HG03520 (cell line): Measurements from ENCODE around the gene RARB.

Experiments
- ATAC-seq: cut with Tn5 transposase; IDR thresholded peaks from one replicate; pipeline ENCODE4 v1.9.1; 2021; ENCODE audit warnings: mild to moderate bottlenecking, moderate library complexity; ENCODE audit not compliant: unreplicated experiment

Gene RARB

DNA sequence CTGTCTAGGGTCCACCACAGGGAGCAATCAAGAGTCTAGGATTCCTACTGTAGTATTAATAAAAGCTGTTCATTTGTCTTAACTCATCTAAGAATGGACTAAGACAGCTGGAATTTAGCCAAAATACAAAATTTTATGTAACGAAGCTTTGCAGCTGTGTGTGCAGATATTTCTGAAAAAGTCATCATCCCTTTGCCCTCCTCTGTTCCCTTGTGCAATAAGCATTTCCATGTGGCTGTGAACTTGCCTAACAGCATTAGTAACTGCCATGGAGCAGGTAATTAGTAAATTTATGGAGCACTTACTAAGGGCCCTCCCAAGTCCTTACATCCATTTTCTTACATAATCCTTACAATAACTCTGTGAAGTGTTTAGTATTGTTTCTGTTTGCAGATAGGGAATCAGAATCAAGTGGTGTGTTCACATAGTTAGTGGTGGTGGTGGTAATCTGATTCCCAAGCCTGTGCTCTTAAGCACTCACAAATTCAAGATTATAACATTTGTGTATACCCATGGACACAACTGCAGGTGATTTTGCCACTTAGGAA lies 114.5 kb downstream of the RARB start:
- ATAC-seq, result no peak

DNA sequence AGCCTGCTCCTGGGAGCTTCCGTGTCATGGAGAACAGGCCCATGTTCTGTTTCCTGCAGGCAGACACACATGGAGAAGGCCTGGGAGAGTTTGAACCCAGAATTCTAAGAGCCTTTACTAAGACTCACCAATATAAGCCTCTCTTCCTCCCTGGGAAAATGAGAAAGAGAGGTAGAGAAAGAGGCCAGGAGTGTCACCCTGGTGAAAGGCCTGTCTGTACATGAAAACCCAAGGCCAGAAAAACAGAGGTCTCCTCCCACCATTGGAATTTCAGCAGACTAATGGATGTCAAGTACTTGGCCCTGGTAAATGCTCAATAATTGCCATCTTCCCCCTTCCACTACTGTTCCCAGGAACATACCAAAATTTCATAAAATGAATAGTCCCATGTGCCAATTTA lies 119.0 kb downstream of the RARB start:
- no peak for ATAC-seq

DNA sequence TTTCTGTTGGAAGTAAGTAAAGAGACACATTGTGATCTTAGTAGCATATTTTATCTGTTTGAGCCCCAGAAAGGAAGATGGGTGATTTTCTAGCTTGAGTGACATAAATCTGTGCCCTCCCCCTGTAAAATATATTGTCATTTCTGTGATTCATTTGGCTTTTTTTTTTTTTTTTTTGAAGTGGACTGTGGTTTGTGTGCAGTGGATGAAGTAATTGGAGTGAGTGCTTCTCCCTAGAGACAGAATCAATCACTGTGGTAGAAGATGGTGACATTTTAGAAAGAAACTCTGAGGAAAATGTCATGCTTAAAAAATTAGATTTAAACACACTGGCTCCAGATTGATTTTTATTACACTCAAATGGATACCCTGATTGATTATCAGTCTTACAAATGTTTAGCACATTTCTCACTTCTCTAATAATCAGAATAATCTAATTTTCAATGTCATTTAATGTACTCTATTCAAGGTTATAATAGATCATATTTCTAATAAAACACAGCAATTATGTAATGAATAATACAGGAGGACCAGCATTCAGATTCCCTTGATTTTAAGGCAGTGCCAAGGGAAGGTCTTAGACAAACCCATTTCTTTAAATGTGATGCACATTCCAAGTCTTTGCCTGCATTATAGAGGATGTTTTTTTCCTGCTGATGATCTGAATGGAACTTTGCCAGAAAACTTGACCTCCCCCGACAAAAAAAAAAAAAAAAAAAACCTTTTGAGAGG lies 120.0 kb downstream of the RARB start:
- no peak for ATAC-seq

DNA sequence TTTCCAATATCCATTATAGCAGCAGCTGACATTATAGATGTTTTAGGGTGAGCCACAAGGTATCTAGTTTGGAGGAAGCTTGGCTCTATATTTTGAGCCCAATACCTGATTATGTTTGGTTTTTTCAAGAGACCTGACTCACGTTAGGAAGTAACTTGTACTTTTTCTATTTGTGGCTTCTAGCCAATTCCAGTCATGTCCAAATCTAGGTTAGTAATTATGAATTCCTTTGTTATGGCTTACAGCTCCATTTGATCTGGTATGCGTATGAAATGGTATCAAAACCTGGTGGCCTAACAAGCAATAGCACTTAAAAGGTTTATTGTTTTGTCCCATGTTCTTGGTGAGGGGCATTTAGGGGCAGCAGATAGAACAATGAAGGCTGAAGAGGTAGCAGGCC lies 120.8 kb downstream of the RARB start:
- ATAC-seq, result no peak

DNA sequence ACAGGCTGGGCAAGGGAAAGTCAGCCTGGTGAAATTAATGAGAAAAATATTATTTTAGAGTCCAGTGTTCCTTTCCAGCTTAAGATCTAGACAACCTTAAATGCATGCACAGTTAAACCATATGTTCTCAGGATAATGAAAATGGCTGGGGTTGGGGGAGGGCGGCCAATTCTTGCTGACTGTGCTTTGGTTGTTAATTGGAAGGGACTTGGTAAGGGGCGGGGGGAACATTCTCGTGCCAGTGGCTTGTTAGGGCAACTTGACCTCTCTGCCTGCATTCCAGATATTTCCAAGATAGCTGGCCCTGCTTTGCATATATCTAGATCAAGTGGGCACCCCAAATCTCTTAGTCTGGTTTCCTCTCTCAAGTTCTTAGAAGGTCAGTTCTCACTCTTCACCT lies 124.2 kb downstream of the RARB start:
- ATAC-seq, result no peak

DNA sequence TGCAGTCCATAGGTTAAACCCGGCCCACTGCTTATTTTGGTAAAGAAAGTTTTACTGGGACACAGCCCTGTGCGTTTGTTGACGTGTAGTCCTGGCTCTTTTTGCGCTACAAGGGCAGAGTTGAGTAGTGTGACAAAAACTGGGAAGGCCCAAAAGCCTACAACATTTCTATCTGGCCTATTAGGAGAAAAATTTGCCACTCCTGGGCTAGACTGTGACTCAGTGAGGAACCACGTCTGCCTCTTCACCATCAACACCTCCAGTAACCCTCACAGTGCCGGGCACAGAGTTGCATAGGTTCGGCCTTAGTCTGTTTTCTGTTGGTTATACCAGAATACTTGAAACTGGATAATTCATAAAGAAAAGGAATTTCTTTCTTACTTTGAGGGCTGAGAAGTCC lies 126.3 kb downstream of the RARB start:
- ATAC-seq, result no peak

DNA sequence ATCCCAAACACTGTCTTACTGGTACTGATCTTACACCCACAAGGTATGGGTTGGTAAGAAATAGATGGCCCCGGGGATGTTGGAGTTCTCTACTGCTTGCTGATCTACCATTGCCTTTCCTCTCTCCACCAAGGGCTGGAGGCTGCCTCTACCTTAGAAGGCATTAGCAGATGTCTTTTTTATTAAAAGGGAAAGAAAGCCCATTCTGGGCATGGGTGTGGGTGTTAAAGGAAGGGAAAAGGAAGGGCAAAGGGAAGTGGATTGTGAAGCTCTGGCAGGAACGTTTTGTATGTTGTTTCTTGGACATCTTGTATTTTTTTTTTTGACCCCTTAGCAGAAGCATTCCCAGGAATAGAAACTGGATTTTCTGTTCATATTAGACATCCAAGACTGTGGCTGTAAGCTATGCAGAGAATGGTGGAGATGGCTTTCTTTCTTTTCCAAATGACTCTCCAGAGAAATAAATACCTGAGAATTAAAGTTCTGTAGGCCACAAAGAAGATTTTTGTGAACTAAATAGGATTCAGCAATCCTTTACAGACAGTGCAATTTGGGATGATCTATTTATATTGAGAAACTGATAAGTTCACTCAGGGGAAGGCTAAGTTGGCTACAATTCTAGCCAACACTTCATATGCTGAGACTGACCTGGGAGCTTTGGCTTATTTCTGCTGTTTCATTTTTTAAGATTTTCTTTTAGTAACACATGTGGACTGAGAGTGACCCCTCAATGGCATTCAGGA lies 127.8 kb downstream of the RARB start:
- ATAC-seq, result no peak

DNA sequence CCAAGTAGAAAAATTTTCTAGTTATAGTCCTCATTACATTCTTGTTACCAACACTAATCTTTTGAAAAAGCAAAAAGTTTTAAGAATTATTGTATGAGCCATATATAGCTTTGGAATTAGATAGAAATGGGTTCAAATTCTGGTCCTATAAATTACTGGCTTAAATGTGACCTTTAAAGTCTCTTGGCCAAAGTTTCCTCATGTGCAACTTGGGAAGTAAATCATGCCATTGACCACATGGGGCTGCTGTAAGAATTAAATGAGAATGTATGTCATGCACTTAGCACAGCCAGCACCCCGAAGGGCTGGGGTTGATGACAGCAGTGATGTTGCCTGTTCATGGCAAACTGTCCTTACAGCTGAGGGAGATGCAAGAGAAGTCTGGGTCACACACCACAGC lies 128.4 kb downstream of the RARB start:
- ATAC-seq, result no peak

DNA sequence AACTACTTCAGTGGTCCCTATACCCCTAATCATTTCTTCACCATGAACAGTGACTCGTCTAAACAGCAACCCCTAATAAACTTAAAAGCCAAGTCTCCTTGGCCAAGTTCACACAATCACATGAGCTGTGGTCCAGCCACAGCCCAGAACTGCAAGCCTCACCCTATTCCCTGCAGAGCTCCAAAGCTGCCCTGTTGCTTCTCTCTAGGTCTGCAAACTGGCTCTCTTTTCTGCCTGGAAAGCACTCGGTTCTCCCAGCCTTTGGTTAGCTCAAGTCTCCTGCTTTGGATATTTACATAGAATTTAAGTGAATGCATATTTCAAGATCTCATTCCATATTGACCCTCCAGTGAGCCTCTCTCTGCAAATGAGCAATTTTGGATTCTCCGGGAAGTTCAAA lies 129.6 kb downstream of the RARB start:
- ATAC-seq, result no peak

DNA sequence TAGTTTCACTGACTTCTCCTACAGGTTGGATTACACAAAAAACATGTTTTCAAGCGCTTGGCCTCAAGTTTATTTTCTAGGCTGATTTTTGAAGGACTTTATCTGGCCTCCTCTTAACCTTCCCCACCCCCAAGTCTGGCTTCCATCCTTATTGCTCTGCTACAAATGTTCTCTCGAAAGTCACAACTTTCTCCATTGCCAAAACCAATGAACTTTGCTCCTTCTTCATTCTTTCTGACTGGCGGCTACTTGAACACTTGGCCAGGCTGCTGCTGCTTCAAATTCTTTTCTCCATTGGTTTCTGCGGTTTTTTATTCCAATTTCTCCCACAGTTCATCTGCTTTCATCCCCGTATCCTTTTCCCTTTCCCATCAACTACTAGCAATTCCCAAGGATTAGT lies 130.1 kb downstream of the RARB start:
- no peak for ATAC-seq

DNA sequence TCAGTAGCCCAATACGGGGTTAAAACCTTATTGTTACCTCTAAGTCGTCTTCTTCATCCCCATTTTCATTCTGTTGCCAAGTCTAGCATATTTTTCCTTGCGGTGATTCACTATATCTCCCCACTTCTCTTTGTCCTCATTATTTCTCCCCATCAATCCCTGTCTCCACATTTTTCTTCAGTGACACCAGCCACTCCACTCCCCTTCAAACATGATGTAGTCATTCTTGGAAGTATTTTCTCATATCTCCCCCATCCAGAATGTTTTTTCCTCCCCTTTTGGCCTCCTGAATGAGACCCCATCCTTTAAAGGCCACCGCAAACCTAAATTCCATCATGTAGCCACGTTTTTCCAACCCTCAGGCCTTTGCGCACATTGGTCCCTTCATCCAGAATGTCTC lies 130.7 kb downstream of the RARB start:
- ATAC-seq, result no peak

DNA sequence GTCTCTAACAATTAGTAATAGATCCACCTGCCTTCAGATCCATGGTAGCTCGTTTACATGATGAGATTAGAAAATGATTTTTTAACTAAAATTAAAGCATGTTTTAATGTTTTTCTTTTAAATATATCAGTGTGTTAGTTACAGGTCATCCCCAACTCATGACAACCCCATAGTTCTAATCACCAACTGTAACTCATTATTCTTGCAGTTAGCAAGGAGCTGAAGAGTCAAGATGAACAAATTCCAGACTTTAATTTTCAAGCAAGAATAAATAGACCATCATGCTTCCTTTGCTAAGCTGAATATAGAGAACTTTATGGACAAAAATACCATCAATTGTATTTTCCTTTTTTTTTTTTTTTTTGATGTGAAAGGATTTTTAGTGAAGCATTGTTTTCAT lies 135.5 kb downstream of the RARB start:
- ATAC-seq, result no peak

DNA sequence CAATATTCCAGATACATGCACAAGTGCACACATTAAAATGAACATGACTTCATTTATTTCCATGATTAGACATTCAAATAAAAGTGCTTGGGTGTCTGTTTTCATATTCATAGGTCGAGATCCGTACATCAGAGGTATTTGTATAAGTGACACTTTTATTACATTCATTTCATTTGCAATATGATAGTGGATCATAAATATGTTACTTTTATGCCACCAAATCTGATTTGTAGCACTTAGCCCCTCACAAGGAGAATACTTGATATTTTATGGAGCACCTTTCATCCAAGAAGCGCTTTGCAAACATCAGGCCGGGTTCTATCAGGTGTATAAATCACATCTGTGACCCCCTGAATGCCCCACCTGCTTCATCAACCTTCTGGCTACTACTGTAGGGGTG lies 136.0 kb downstream of the RARB start:
- no peak for ATAC-seq

DNA sequence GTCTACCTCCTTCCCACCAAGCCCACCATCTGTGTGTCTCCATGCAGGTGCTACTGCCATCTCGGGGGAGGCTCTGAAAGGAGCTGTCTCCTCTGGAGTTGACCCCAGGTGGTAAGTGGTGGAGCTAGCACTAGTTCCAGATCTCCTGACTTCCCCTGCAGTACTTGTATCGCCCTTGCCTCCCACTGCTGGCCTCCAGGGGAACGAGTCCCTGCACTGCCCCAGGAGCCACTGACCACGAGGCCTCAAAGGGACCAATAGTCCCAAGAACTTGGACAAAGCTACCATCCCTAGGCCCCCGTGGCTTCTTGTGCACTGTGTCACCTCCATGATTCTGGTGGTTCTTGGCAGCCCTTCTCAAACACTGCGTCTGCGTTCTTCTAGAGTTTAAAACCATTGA lies 137.7 kb downstream of the RARB start:
- no peak for ATAC-seq

DNA sequence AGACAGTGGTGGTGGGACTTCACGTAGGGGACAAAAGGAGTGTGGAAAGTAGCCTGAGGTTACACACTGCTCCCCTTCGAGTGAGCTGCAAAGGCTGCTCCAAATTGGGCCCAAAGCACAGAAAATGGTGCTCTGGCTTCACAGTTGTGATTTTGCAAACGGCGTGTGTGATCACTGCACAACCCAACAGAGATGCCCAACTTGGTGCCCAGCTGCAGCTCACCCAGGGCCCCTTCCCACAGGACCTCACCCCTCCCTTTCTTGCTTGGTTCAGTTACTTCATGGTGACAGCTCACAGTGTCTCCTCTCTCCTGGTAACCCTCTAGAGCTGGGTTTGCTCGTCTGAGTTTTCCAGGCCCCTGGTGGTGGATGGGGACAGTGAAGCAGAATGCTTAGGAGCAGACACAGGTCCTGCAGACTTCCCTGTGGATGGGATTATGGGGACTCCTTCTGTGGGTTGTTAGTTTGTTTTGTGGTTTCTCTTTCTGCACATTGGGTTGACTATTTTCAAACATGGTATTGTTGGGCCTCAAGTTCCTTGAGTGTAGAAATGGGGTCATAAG lies 138.4 kb downstream of the RARB start:
- no peak for ATAC-seq

DNA sequence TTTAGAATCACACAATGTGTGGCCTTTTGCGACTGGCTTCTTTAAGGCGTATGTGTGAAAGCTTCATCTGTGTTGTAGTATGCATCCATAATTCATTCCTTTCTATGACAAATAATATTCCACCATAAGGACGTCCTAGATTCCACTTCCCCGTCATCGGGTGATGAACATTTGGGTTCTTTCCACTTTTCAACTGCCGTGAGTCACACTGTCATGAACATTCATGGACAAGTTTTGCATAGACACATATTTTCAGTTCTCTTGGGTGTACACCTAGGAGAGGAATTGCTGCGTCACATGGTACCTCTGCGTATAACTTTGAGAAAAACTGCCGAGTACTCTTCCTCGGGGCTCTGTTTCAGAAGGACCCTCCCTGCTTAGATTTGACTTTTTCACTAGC lies 139.3 kb downstream of the RARB start:
- ATAC-seq, result no peak

DNA sequence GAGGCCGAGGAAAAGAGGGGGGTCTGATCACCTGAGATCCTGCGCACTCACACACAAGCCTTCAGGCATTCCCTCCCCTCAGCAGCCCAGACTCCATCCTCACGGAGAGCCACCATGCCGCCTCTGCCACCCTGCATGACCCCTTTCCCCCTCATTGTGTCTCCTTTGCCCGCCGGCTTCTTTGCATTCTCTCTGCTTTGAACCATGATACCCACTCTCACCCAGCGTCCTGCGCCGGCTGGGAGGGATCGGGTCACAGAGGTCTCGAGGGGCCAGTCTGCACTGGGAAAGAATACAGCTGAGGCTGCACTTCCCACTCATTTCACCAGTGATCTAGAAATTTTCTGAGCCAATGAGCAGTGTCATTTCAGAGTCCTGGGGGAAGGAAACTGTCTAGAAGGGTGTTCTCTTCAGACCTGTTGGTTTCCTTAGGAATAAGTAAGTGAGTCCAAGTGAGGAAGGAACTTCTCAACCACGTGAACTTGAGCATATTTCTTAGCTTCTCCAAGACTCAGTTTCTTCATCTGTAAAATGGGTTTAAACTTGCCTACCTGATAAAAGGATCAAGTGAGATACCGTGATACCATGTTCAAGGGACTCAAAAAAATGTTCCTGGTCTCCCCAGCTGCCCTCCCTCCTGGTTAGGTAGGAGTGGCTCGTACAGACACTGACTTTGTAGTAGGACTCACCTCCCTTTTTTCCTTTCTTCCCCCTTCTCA lies 139.9 kb downstream of the RARB start:
- ATAC-seq, result no peak

DNA sequence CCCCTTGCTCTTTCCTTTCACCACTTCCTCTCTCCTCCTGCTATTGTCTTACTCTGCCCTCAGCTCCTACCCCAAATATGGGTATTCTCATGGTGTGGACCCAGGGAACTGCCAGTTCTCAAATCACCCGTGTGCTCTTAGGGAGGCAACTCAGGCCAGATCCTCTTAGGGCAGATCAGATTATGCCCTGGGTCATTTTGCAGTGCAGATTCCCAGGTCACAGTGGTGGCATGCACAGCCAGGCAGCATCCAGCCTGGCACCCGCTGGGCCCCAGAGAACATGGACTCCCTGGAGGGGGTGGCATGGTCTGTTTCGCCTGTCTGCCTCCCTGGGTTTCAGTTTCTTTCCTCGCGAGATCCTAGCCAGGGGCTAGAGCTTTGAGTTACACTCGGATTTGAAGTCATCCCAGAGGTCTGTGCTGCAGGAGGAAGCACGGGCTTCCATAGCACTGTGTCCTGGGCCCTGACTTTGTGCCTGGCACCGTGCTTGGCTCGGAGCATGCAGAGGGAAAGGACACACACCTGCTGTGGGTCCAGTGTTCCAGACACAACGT lies 140.5 kb downstream of the RARB start:
- no peak for ATAC-seq

DNA sequence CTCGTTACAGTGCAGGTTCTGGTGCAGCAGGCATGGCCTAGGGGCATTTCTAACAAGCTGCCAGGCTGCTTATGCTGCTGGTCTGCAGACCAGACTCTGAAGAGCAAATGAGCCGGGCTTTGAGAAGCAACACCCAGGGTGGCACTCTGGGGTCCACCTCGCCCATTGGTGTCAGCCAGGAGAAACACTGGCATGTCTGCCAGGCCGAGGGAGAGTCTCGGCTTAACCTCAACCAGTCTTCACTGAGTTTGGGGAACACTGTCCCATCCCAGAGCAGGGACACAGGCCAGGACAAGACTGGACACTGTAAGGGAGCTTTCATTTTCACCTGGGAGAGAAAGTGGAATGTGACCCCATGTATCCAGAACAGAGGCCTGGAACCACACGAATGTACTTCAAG lies 143.2 kb downstream of the RARB start:
- ATAC-seq, result no peak

DNA sequence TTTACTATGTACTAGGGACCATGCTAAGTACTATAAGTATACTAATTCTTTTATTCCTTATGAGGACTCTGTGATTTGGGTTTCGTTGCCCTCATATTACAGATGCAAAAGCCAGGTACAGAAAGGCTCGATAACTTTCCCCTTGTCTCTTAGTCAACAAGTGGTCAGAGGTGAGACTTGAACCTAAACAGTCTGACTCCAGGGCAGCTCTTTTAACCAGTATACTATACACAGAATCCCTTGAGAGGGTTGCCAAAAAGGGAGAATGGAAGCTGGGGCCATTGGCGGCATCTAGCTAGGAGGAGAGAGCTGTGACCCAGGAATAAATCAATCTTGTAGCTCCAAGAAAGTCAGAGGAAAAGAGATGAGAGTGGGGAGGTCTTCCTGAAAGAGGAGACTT lies 144.3 kb downstream of the RARB start:
- no peak for ATAC-seq

DNA sequence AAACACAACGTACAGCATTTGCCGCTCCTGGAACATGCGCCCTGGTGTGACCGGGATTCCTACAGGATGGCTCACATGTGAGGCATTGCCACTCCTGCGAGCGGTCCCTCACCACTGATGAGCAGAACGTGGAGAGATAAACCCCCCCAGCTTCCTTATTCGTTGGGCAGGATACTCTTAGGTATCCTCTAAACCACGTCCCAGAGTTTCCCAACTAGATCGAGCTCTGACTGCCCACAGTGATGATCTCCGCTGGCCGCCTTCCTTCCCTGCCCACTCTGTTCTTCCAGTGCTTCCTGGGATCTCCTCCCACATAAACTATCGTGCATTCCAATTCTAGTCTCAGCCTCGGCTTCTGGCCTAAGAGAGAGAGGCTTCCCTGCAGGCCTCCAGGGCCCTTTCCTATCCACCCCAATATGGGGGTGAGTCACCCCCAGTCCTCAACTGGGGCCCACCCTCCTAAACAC lies 144.9 kb downstream of the RARB start:
- ATAC-seq, result no peak
